H9 (cell line): ENCODE results near the gene CORO7. TPM values are rescaled to one million over a fixed set of nuclear protein-coding genes. Genes with fewer than 3 reads are reported as not detected.

Experiments
- DNase-seq: peaks from one replicate; pipeline ENCODE4 v3.0.0-alpha.2; 2017
- H2AFZ ChIP-seq: one replicate; pipeline ENCODE4 v1.6.1; 2013; ENCODE audit warnings: mild to moderate bottlenecking, low read length, control low read depth, moderate library complexity
- H2AK5ac ChIP-seq: 2 replicates; pipeline ENCODE4 v1.6.1; 2013; ENCODE audit warnings: low read length, control low read depth, mixed read lengths; ENCODE audit not compliant: insufficient read length
- H2BK120ac ChIP-seq: one replicate; pipeline ENCODE4 v1.6.1; 2013; ENCODE audit warnings: low read depth, mild to moderate bottlenecking, low read length, control low read depth, inconsistent platforms; ENCODE audit not compliant: poor library complexity, severe bottlenecking
- H2BK12ac ChIP-seq: 2 replicates; pipeline ENCODE4 v1.6.1; 2013; ENCODE audit warnings: low read length, control low read depth, mixed read lengths, low read depth; ENCODE audit not compliant: insufficient read length
- H2BK15ac ChIP-seq: 2 replicates; pipeline ENCODE4 v1.6.1; 2013; ENCODE audit warnings: low read depth, low read length, control low read depth
- H2BK20ac ChIP-seq: one replicate; pipeline ENCODE4 v1.6.1; 2013; ENCODE audit warnings: low read depth, mild to moderate bottlenecking, low read length, control low read depth, inconsistent platforms; ENCODE audit not compliant: poor library complexity, severe bottlenecking
- H2BK5ac ChIP-seq: 2 replicates; pipeline ENCODE4 v1.6.1; 2013; ENCODE audit warnings: low read length, control low read depth, mixed read lengths; ENCODE audit not compliant: insufficient read length
- H3K14ac ChIP-seq: 2 replicates; pipeline ENCODE4 v1.6.1; 2013; ENCODE audit warnings: low read length, control low read depth; ENCODE audit not compliant: insufficient read depth
- H3K18ac ChIP-seq: 2 replicates; pipeline ENCODE4 v1.6.1; 2013; ENCODE audit warnings: low read depth, mild to moderate bottlenecking, mixed read lengths, low read length, control low read depth; ENCODE audit not compliant: insufficient read length
- H3K23ac ChIP-seq: 2 replicates; pipeline ENCODE4 v1.6.1; 2013; ENCODE audit warnings: low read length, control low read depth, mixed read lengths, low read depth; ENCODE audit not compliant: insufficient read length
- H3K23me2 ChIP-seq: 2 replicates; pipeline ENCODE4 v1.6.1; 2013; ENCODE audit warnings: low read depth, mild to moderate bottlenecking, mixed read lengths, low read length, control low read depth; ENCODE audit not compliant: insufficient read length, poor library complexity, severe bottlenecking
- H3K27ac ChIP-seq: 2 replicates; pipeline ENCODE4 v1.5.1; 2013; ENCODE audit warnings: low read length, control low read depth, mixed read lengths, low read depth; ENCODE audit not compliant: insufficient read length
- H3K27me3 ChIP-seq: 2 replicates; pipeline ENCODE4 v1.6.1; 2013; ENCODE audit warnings: low read length, control low read depth, inconsistent platforms; ENCODE audit not compliant: insufficient read depth
- H3K4ac ChIP-seq: 2 replicates; pipeline ENCODE4 v1.6.1; 2013; ENCODE audit warnings: low read depth, mild to moderate bottlenecking, control low read depth, inconsistent platforms, low read length, moderate library complexity
- H3K4me1 ChIP-seq: 2 replicates; pipeline ENCODE4 v1.6.1; 2013; ENCODE audit warnings: low read length, control low read depth, inconsistent platforms; ENCODE audit not compliant: insufficient read depth
- H3K4me2 ChIP-seq: 2 replicates; pipeline ENCODE4 v1.6.1; 2013; ENCODE audit warnings: low read length, control low read depth, mixed read lengths; ENCODE audit not compliant: insufficient read length, insufficient read depth
- H3K56ac ChIP-seq: 2 replicates; pipeline ENCODE4 v1.6.1; 2013; ENCODE audit warnings: low read depth, mild to moderate bottlenecking, mixed read lengths, low read length, control low read depth; ENCODE audit not compliant: insufficient read length
- H3K79me1 ChIP-seq: 2 replicates; pipeline ENCODE4 v1.6.1; 2013; ENCODE audit warnings: low read depth, mild to moderate bottlenecking, moderate library complexity, low read length, control low read depth, inconsistent platforms; ENCODE audit not compliant: insufficient read depth, poor library complexity, severe bottlenecking
- H3K79me2 ChIP-seq: 2 replicates; pipeline ENCODE4 v1.6.1; 2013; ENCODE audit warnings: low read length, control low read depth, inconsistent platforms; ENCODE audit not compliant: insufficient read depth
- H3K9ac ChIP-seq: 2 replicates; pipeline ENCODE4 v1.6.1; 2013; ENCODE audit warnings: low read length, control low read depth, mixed read lengths; ENCODE audit not compliant: insufficient read length; ENCODE audit errors: extremely low read depth
- H3K9me3 ChIP-seq: one replicate; pipeline ENCODE4 v1.6.1; 2013; ENCODE audit warnings: low read depth, low read length, inconsistent platforms; ENCODE audit not compliant: control insufficient read depth
- H3T11ph ChIP-seq: one replicate; pipeline ENCODE4 v1.6.1; 2013; ENCODE audit warnings: mild to moderate bottlenecking, low read length, control low read depth, inconsistent platforms
- H4K20me1 ChIP-seq: one replicate; pipeline ENCODE4 v1.6.1; 2013; ENCODE audit not compliant: control insufficient read depth, insufficient read length, insufficient read depth
- H4K5ac ChIP-seq: 2 replicates; pipeline ENCODE4 v1.6.1; 2013; ENCODE audit warnings: low read depth, mild to moderate bottlenecking, mixed read lengths, low read length, control low read depth; ENCODE audit not compliant: insufficient read length
- H4K8ac ChIP-seq: replicated peaks from 2 replicates; pipeline ENCODE4 v1.6.1; 2013; ENCODE audit warnings: low read length, control low read depth, mixed read lengths, low read depth; ENCODE audit not compliant: insufficient read length
- H4K91ac ChIP-seq: 2 replicates; pipeline ENCODE4 v1.6.1; 2013; ENCODE audit warnings: low read depth, mild to moderate bottlenecking, moderate library complexity, mixed read lengths, low read length, control low read depth; ENCODE audit not compliant: insufficient read length
- H3K27ac Mint-ChIP-seq, 3 experiments: 2 replicates in 2 of 3; 3 replicates in 1 of 3; pipeline ENCODE4 v1.8.0; 2020 to 2021; ENCODE audit warnings: mixed read lengths in 3 of 3, mild to moderate bottlenecking in 1 of 3, moderate library complexity in 1 of 3
- H3K27me3 Mint-ChIP-seq: 2 replicates; pipeline ENCODE4 v1.8.0; 2021; ENCODE audit warnings: low read depth, mild to moderate bottlenecking, moderate library complexity, mixed read lengths
- H3K36me3 Mint-ChIP-seq, 3 experiments: 2 replicates in 2 of 3; 3 replicates in 1 of 3; pipeline ENCODE4 v1.8.0; 2020 to 2021; ENCODE audit warnings: low read depth in 3 of 3, mixed read lengths in 3 of 3; ENCODE audit not compliant: insufficient read depth in 1 of 3
- H3K4me1 Mint-ChIP-seq, 2 experiments: 2 replicates each; pipeline ENCODE4 v1.8.0; 2020; ENCODE audit warnings: mixed read lengths in 2 of 2
- H3K4me3 Mint-ChIP-seq, 2 experiments: 2 replicates in 1 of 2; 3 replicates in 1 of 2; pipeline ENCODE4 v1.8.0; 2020 to 2021; ENCODE audit warnings: mild to moderate bottlenecking in 2 of 2, mixed read lengths in 2 of 2, moderate library complexity in 1 of 2
- H3K9me3 Mint-ChIP-seq, 2 experiments: 2 replicates in 1 of 2; 3 replicates in 1 of 2; pipeline ENCODE4 v1.8.0; 2020; ENCODE audit warnings: mild to moderate bottlenecking in 2 of 2, mixed read lengths in 2 of 2, moderate library complexity in 1 of 2
- CTCF ChIP-seq: fragments of 200-600 bp; sonication (generic); conservative IDR thresholded peaks from 3 replicates; pipeline ENCODE4 v1.8.0; 2021; ENCODE audit warnings: antibody characterized with exemption, mild to moderate bottlenecking
- WGBS: extraction: QIAGEN DNeasy Blood & Tissue Kit; methylation state at CpG from one replicate; pipeline ENCODE4 v1.1.7; 2013; ENCODE audit warnings: missing lambda C conversion rate, low lambda C conversion rate, mixed read lengths; ENCODE audit not compliant: insufficient read length; ENCODE audit errors: extremely low coverage; 5-methylcytosine and 5-hydroxymethylcytosine counted together
- total RNA-seq: library from RNA; stranded (reverse); gene quantifications from 2 replicates; pipeline ENCODE4 v1.2.1, GENCODE V29; 2021

Gene CORO7
- total RNA-seq, 1 experiment from 2014 or later, result 38.4 TPM

GRCh38 chr16:4454623-4455022 is 38.2 kb upstream of the CORO7 start:
- peaks cover 25 to 69% (median 52%) of the 10 kb centered on the region in 3 experiments; a peak in 6 of 7 replicates for H3K36me3 Mint-ChIP-seq
- H3K4me3 Mint-ChIP-seq, result no peak overlapping the region
- TF ChIP-seq CTCF, result no peak

More at GRCh38 chr16:4454623-4455022, 38.2 kb upstream of the CORO7 start:
- Histone ChIP-seq H3K23me2 (no peaks in the 10 kb centered on the region), H4K5ac (no peak overlapping the region), H3K4me1 (no peaks in the 10 kb centered on the region), H2BK120ac (no peak overlapping the region), H3K79me1 (no peaks in the 10 kb centered on the region), H4K20me1 (no peaks in the 10 kb centered on the region), H4K8ac (no peak overlapping the region), H3T11ph (no peak overlapping the region), H3K23ac (no peak overlapping the region), H3K4me2 (no peak overlapping the region), H3K27me3 (no peaks in the 10 kb centered on the region), H2BK5ac (no peak overlapping the region), H2AFZ (no peak overlapping the region), H3K9me3 (no peaks in the 10 kb centered on the region), H2BK20ac (no peak overlapping the region), H2BK12ac (no peak overlapping the region), H4K91ac (no peak overlapping the region), H3K56ac (no peak overlapping the region), H2AK5ac (no peak overlapping the region), H3K27ac (no peak overlapping the region), H3K9ac (no peak overlapping the region), H2BK15ac (no peak overlapping the region), H3K79me2 (no peaks in the 10 kb centered on the region), H3K4ac (no peak overlapping the region), H3K14ac (no peak overlapping the region), H3K18ac (no peak overlapping the region)
- WGBS, result no CpG with 5 or more reads among the region's 9 CpGs
- DNase-seq, result peak; percentile 47
- Mint-ChIP-seq H3K27ac (no peak overlapping the region; a peak in 1 of 7 replicates), H3K27me3 (no peaks in the 10 kb centered on the region; the same call in 1 of the 2 replicates), H3K9me3 (no peaks in the 10 kb centered on the region), H3K4me1 (peaks cover 5 to 10% of the 10 kb centered on the region in 2 experiments)
